ENCODE measurements around the gene SPINK4.

The SPINK4 gene

DNA sequence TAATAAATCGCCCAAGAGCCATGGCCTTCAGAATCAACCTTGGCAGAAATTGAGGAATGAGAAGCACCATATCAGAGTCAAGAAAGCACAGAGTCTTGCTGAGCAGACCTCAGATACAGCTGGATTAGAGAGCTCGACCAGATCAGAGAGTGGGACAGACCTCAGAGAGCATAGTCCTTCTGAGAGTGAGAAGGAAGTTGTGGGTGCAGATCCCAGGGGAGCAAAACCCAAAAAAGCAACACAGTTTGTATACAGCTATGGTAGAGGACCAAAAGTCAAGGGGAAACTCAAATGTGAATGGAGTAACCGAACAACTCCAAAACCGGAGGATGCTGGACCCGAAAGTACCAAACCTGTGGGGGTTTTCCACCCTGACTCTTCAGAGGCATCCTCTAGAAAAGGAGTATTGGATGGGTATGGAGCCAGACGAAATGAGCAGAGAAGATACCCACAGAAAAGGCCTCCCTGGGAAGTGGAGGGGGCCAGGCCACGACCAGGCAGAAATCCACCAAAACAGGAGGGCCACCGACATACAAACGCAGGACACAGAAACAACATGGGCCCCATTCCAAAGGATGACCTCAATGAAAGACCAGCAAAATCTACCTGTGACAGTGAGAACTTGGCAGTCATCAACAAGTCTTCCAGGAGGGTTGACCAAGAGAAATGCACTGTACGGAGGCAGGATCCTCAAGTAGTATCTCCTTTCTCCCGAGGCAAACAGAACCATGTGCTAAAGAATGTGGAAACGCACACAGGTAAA lies 54.9 kb downstream of the SPINK4 start:
- no peaks in the 10 kb centered on the region for H3K9me2 ChIP-seq (replicated peaks; ENCODE audit: control insufficient read depth, low read length)

DNA sequence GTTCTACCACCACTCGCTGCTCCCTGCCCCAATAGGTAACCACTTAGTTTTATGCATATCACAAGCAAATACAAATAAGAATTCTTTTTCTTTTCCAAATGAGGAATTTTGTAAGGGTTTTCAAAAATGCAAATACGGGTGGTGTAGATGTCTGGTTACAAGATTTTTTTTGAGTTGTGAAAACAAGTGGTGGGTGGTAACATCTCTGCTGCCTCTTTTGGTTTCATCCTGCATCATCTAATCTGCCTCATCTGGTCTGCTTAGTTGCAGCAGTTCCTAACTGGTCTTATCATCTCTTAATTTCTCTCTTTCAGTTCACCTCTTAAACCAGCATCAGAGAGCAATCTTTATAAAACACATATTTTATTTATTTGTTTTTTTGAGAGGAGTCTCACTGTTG lies 55.6 kb downstream of the SPINK4 start:
- H4K20me1 ChIP-seq (ENCODE audit: control insufficient read depth, insufficient read depth, low read depth, low read length): peaks cover 4% of the 10 kb centered on the region; the same call in 1 of the 2 replicates
- no peak for TF ChIP-seq EZH2phosphoT487 (IDR thresholded peaks at IDR 0.05; ENCODE audit: borderline replicate concordance, low read length)
- TF ChIP-seq, protein P1, sequence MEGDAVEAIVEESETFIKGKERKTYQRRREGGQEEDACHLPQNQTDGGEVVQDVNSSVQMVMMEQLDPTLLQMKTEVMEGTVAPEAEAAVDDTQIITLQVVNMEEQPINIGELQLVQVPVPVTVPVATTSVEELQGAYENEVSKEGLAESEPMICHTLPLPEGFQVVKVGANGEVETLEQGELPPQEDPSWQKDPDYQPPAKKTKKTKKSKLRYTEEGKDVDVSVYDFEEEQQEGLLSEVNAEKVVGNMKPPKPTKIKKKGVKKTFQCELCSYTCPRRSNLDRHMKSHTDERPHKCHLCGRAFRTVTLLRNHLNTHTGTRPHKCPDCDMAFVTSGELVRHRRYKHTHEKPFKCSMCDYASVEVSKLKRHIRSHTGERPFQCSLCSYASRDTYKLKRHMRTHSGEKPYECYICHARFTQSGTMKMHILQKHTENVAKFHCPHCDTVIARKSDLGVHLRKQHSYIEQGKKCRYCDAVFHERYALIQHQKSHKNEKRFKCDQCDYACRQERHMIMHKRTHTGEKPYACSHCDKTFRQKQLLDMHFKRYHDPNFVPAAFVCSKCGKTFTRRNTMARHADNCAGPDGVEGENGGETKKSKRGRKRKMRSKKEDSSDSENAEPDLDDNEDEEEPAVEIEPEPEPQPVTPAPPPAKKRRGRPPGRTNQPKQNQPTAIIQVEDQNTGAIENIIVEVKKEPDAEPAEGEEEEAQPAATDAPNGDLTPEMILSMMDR (IDR thresholded peaks at IDR 0.05; ENCODE audit: low read depth, low read length, poor library complexity, severe bottlenecking): no peak
- H3F3A ChIP-seq (ENCODE audit: control insufficient read depth, insufficient read depth): peaks cover 36% of the 10 kb centered on the region
- peaks cover 98% of the 10 kb centered on the region for H3K79me2 ChIP-seq (ENCODE audit: control insufficient read depth, low read length)
- peak overlapping the region; percentile 94 for H3K27ac ChIP-seq (ENCODE audit: low read depth, low read length)
- H3K9me3 ChIP-seq (ENCODE audit: control insufficient read depth, insufficient read depth, low read length): no peaks in the 10 kb centered on the region
- no peaks in the 10 kb centered on the region for H3K9me2 ChIP-seq (replicated peaks; ENCODE audit: control insufficient read depth, low read length)
- H3K4me3 ChIP-seq (ENCODE audit: low read length): peak overlapping the region; percentile 69
- H3K4me1 ChIP-seq (ENCODE audit: control insufficient read depth, low read length): peaks cover 85% of the 10 kb centered on the region
- H3K4me2 ChIP-seq (ENCODE audit: low read length): peak overlapping the region; percentile 70
- no peaks in the 10 kb centered on the region for H3K27me3 ChIP-seq (ENCODE audit: control insufficient read depth, low read length)
- H3K36me3 ChIP-seq (ENCODE audit: control insufficient read depth, low read length): peaks cover 96% of the 10 kb centered on the region

More for the DNA sequence above, 54.9 kb downstream of the SPINK4 start:
- Histone ChIP-seq H3K27ac (ENCODE audit: low read depth, low read length) (peak overlapping the region; percentile 94), H3K4me1 (ENCODE audit: control insufficient read depth, low read length) (peaks cover 85% of the 10 kb centered on the region), H3K79me2 (ENCODE audit: control insufficient read depth, low read length) (peaks cover 93% of the 10 kb centered on the region), H3F3A (ENCODE audit: control insufficient read depth, insufficient read depth) (peaks cover 39% of the 10 kb centered on the region), H3K27me3 (ENCODE audit: control insufficient read depth, low read length) (no peaks in the 10 kb centered on the region), H4K20me1 (ENCODE audit: control insufficient read depth, insufficient read depth, low read depth, low read length) (peaks cover 4% of the 10 kb centered on the region; the same call in 1 of the 2 replicates), H3K4me3 (ENCODE audit: low read length) (peak overlapping the region; percentile 69), H3K9me3 (ENCODE audit: control insufficient read depth, insufficient read depth, low read length) (no peaks in the 10 kb centered on the region), H3K4me2 (ENCODE audit: low read length) (peak overlapping the region; percentile 70), H3K36me3 (ENCODE audit: control insufficient read depth, low read length) (peaks cover 93% of the 10 kb centered on the region)
- TF ChIP-seq, protein P1 (IDR thresholded peaks at IDR 0.05; ENCODE audit: low read depth, low read length, poor library complexity, severe bottlenecking): no peak
- TF ChIP-seq EZH2phosphoT487 (IDR thresholded peaks at IDR 0.05; ENCODE audit: borderline replicate concordance, low read length): no peak

GRCh38 chr9:33297432-33297831 lies 57.5 kb downstream of the SPINK4 start:
- Histone ChIP-seq H3K4me1 (ENCODE audit: control insufficient read depth, low read length) (peaks cover 72% of the 10 kb centered on the region), H3K27me3 (ENCODE audit: control insufficient read depth, low read length) (no peaks in the 10 kb centered on the region), H3K79me2 (ENCODE audit: control insufficient read depth, low read length) (peaks cover 91% of the 10 kb centered on the region), H4K20me1 (ENCODE audit: control insufficient read depth, insufficient read depth, low read depth, low read length) (peaks cover 4% of the 10 kb centered on the region; the same call in 1 of the 2 replicates), H3K36me3 (ENCODE audit: control insufficient read depth, low read length) (peaks cover 97% of the 10 kb centered on the region), H3K9me2 (replicated peaks; ENCODE audit: control insufficient read depth, low read length) (no peaks in the 10 kb centered on the region), H3F3A (ENCODE audit: control insufficient read depth, insufficient read depth) (peaks cover 36% of the 10 kb centered on the region), H3K9me3 (ENCODE audit: control insufficient read depth, insufficient read depth, low read length) (no peaks in the 10 kb centered on the region), H3K4me2 (ENCODE audit: low read length) (peak overlapping the region; percentile 70), H3K27ac (ENCODE audit: low read depth, low read length) (peak overlapping the region; percentile 94), H3K4me3 (ENCODE audit: low read length) (peak overlapping the region; percentile 69)
- TF ChIP-seq, protein P1 (IDR thresholded peaks at IDR 0.05; ENCODE audit: low read depth, low read length, poor library complexity, severe bottlenecking): no peak
- no peak for TF ChIP-seq EZH2phosphoT487 (IDR thresholded peaks at IDR 0.05; ENCODE audit: borderline replicate concordance, low read length)

Measured in DOHH2 (cell line).